HEK293 (cell line): ENCODE results near the gene MMP21.

ENCODE experiments used
- CTCF ChIA-PET: fragments of 350-600 bp; formaldehyde crosslinking; extraction: SDS; loops from one replicate; lab custom pipeline; 2021; ENCODE audit warnings: antibody characterized with exemption; lab: Yijun Ruan, JAX
- POLR2A ChIA-PET: fragments of 300-600 bp; formaldehyde crosslinking; extraction: SDS; loops from one replicate; lab custom pipeline; 2020; ENCODE audit warnings: antibody characterized with exemption, inconsistent platforms; lab: Yijun Ruan, JAX
- H3K27ac ChIP-seq: fragments of 200-500 bp; sonication (Bioruptor generic); 2 replicates; pipeline ENCODE4 v1.5.1; 2014; ENCODE audit warnings: low read depth, low read length, control low read depth, inconsistent platforms; ENCODE audit errors: extremely low read depth
- H3K36me3 ChIP-seq, 2 experiments: fragments of 200-500 bp in 1 of 2; sonication (Bioruptor generic) in 1 of 2; 1 replicate in 1 of 2; 2 replicates in 1 of 2; pipeline ENCODE4 v1.5.1; 2014 to 2017; ENCODE audit warnings: inconsistent platforms in 2 of 2, low read length in 2 of 2; ENCODE audit not compliant: control insufficient read depth in 2 of 2, insufficient read depth in 1 of 2
- H3K4me1 ChIP-seq: fragments of 200-500 bp; sonication (Bioruptor generic); 2 replicates; pipeline ENCODE4 v1.5.1; 2014; ENCODE audit warnings: mild to moderate bottlenecking, low read length, inconsistent platforms; ENCODE audit not compliant: control insufficient read depth, insufficient read depth
- H3K4me3 ChIP-seq: 2 replicates; pipeline ENCODE4 v1.5.1; 2011; ENCODE audit warnings: low read depth, mild to moderate bottlenecking, control low read depth, low read length, moderate library complexity
- H3K9me3 ChIP-seq: fragments of 200-500 bp; sonication (Bioruptor generic); 2 replicates; pipeline ENCODE4 v1.5.1; 2014; ENCODE audit warnings: low read depth, low read length, inconsistent platforms; ENCODE audit not compliant: control insufficient read depth, insufficient read depth
- GLIS2 ChIP-seq: fragments of 450-650 bp; formaldehyde crosslinking; IDR thresholded peaks from 2 replicates; pipeline ENCODE4 v1.5.1; 2016; ENCODE audit warnings: missing biosample characterization, missing genetic modification characterization
- ZBTB7A ChIP-seq: fragments of 450-650 bp; formaldehyde crosslinking; IDR thresholded peaks from 2 replicates; pipeline ENCODE4 v1.5.1; 2016; ENCODE audit warnings: low read depth, missing biosample characterization, missing genetic modification characterization
- ZNF10 ChIP-seq: fragments of 450-650 bp; formaldehyde crosslinking; IDR thresholded peaks from 2 replicates; pipeline ENCODE4 v1.5.1; 2017; ENCODE audit warnings: missing biosample characterization, missing genetic modification characterization
- ZNF140 ChIP-seq: fragments of 450-650 bp; formaldehyde crosslinking; IDR thresholded peaks from 2 replicates; pipeline ENCODE4 v1.5.1; 2016; ENCODE audit warnings: missing biosample characterization, missing genetic modification characterization
- ZNF184 ChIP-seq: fragments of 450-650 bp; IDR thresholded peaks from 2 replicates; pipeline ENCODE4 v1.5.1; 2018; ENCODE audit warnings: missing biosample characterization, mild to moderate bottlenecking, missing genetic modification characterization
- ZNF221 ChIP-seq: fragments of 450-650 bp; formaldehyde crosslinking; IDR thresholded peaks from 2 replicates; pipeline ENCODE4 v1.5.1; 2017; ENCODE audit warnings: missing biosample characterization, missing genetic modification characterization, borderline replicate concordance
- ZNF335 ChIP-seq: fragments of 450-650 bp; formaldehyde crosslinking; conservative IDR thresholded peaks from 2 replicates; pipeline ENCODE4 v1.5.1; 2016; ENCODE audit warnings: missing biosample characterization, missing genetic modification characterization
- ZNF426 ChIP-seq: fragments of 450-650 bp; formaldehyde crosslinking; IDR thresholded peaks from 2 replicates; pipeline ENCODE4 v1.5.1; 2017; ENCODE audit warnings: missing biosample characterization, missing genetic modification characterization, mild to moderate bottlenecking, inconsistent platforms, moderate library complexity
- ZNF510 ChIP-seq: fragments of 450-650 bp; formaldehyde crosslinking; IDR thresholded peaks from 2 replicates; pipeline ENCODE4 v1.5.1; 2018; ENCODE audit warnings: mild to moderate bottlenecking, missing genetic modification characterization, missing biosample characterization; ENCODE audit not compliant: insufficient replicate concordance
- ZNF549 ChIP-seq: fragments of 450-650 bp; IDR thresholded peaks from 2 replicates; pipeline ENCODE4 v1.5.1; 2018; ENCODE audit warnings: missing biosample characterization, missing genetic modification characterization, mild to moderate bottlenecking, inconsistent platforms, moderate library complexity
- ZNF571 ChIP-seq: fragments of 450-650 bp; formaldehyde crosslinking; IDR thresholded peaks from 2 replicates; pipeline ENCODE4 v1.5.0; 2017; ENCODE audit warnings: missing biosample characterization, missing genetic modification characterization
- ZNF585B ChIP-seq: fragments of 450-650 bp; formaldehyde crosslinking; IDR thresholded peaks from 2 replicates; pipeline ENCODE4 v1.5.1; 2016; ENCODE audit warnings: missing biosample characterization, missing genetic modification characterization
- ZNF623 ChIP-seq: fragments of 450-650 bp; formaldehyde crosslinking; IDR thresholded peaks from 2 replicates; pipeline ENCODE4 v1.5.1; 2016; ENCODE audit warnings: missing biosample characterization, missing genetic modification characterization
- ZNF626 ChIP-seq: fragments of 450-650 bp; sonication (Bioruptor Pico); formaldehyde crosslinking; IDR thresholded peaks from 2 replicates; pipeline ENCODE4 v1.5.1; 2018; ENCODE audit warnings: missing biosample characterization, missing genetic modification characterization, inconsistent platforms
- ZNF654 ChIP-seq: fragments of 450-650 bp; formaldehyde crosslinking; IDR thresholded peaks from 2 replicates; pipeline ENCODE4 v1.5.1; 2016; ENCODE audit warnings: low read depth, missing biosample characterization, missing genetic modification characterization
- ZNF664 ChIP-seq: fragments of 450-650 bp; formaldehyde crosslinking; IDR thresholded peaks from 2 replicates; pipeline ENCODE4 v1.5.1; 2016; ENCODE audit warnings: missing biosample characterization, missing genetic modification characterization
- ZNF76 ChIP-seq: fragments of 450-650 bp; formaldehyde crosslinking; IDR thresholded peaks from 2 replicates; pipeline ENCODE4; 2016; ENCODE audit warnings: low read depth, missing biosample characterization, missing genetic modification characterization, borderline replicate concordance
- ZNF791 ChIP-seq: fragments of 450-650 bp; formaldehyde crosslinking; IDR thresholded peaks from 2 replicates; pipeline ENCODE4 v1.5.1; 2016; ENCODE audit warnings: missing biosample characterization, missing genetic modification characterization
- ZSCAN23 ChIP-seq: fragments of 450-650 bp; formaldehyde crosslinking; IDR thresholded peaks from 2 replicates; pipeline ENCODE4 v1.5.1; 2016; ENCODE audit warnings: missing biosample characterization, missing genetic modification characterization
- TF ChIP-seq, protein P1 (sequence below): fragments of 450-650 bp; formaldehyde crosslinking; IDR thresholded peaks from 2 replicates; pipeline ENCODE4 v1.5.1; 2016; ENCODE audit warnings: missing biosample characterization, missing genetic modification characterization
- TF ChIP-seq, protein P2 (sequence below): fragments of 450-650 bp; formaldehyde crosslinking; IDR thresholded peaks from 2 replicates; pipeline ENCODE4 v1.5.1; 2016; ENCODE audit warnings: missing biosample characterization, missing genetic modification characterization
- TF ChIP-seq, protein P3 (sequence below): fragments of 450-650 bp; formaldehyde crosslinking; IDR thresholded peaks from 2 replicates; pipeline ENCODE4 v1.5.1; 2016; ENCODE audit warnings: missing biosample characterization, missing genetic modification characterization
- TF ChIP-seq, protein P4 (sequence below): fragments of 450-650 bp; formaldehyde crosslinking; IDR thresholded peaks from 2 replicates; pipeline ENCODE4 v1.5.0; 2017; ENCODE audit warnings: missing biosample characterization, missing genetic modification characterization, borderline replicate concordance
- TF ChIP-seq, protein P5 (sequence below): fragments of 450-650 bp; formaldehyde crosslinking; IDR thresholded peaks from 2 replicates; pipeline ENCODE4 v1.5.1; 2016; ENCODE audit warnings: missing biosample characterization, missing genetic modification characterization
- TF ChIP-seq, protein P6 (sequence below): fragments of 450-650 bp; formaldehyde crosslinking; IDR thresholded peaks from 2 replicates; pipeline ENCODE4 v1.5.1; 2016; ENCODE audit warnings: missing biosample characterization, missing genetic modification characterization

The MMP21 gene

DNA sequence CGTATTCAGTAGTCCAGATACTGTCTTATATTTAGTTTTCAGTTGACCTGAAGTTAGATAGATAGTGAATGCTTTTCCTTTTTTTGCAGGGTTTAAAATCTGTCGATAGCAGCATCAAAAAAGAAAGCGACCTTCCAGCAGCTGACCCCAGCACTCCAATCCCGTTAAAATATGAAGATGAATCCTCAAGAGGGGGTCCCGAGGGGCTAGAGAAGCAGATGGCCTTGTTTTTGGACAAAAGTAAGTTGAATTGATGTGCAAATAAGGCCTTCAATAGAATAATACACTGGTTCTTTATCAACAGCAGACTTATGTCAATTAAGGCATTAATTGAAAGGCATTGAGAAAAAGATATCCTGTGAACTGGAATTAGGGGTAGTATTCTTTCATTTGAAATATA, 37.4 kb downstream of the MMP21 start:
- H3K27ac ChIP-seq = no peak overlapping the region
- no peaks in the 10 kb centered on the region for H3K9me3 ChIP-seq
- H3K4me3 ChIP-seq = no peak overlapping the region
- ChIA-PET CTCF (no interaction called here), POLR2A (no interaction called here)
- TF ChIP-seq, protein P1, sequence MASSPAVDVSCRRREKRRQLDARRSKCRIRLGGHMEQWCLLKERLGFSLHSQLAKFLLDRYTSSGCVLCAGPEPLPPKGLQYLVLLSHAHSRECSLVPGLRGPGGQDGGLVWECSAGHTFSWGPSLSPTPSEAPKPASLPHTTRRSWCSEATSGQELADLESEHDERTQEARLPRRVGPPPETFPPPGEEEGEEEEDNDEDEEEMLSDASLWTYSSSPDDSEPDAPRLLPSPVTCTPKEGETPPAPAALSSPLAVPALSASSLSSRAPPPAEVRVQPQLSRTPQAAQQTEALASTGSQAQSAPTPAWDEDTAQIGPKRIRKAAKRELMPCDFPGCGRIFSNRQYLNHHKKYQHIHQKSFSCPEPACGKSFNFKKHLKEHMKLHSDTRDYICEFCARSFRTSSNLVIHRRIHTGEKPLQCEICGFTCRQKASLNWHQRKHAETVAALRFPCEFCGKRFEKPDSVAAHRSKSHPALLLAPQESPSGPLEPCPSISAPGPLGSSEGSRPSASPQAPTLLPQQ (tag by site-specific recombination) = no peak
- no peak for TF ChIP-seq ZNF426 (tag by site-specific recombination)
- TF ChIP-seq, protein P2, sequence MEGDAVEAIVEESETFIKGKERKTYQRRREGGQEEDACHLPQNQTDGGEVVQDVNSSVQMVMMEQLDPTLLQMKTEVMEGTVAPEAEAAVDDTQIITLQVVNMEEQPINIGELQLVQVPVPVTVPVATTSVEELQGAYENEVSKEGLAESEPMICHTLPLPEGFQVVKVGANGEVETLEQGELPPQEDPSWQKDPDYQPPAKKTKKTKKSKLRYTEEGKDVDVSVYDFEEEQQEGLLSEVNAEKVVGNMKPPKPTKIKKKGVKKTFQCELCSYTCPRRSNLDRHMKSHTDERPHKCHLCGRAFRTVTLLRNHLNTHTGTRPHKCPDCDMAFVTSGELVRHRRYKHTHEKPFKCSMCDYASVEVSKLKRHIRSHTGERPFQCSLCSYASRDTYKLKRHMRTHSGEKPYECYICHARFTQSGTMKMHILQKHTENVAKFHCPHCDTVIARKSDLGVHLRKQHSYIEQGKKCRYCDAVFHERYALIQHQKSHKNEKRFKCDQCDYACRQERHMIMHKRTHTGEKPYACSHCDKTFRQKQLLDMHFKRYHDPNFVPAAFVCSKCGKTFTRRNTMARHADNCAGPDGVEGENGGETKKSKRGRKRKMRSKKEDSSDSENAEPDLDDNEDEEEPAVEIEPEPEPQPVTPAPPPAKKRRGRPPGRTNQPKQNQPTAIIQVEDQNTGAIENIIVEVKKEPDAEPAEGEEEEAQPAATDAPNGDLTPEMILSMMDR = no peak
- no peak for TF ChIP-seq ZSCAN23 (tag by site-specific recombination)
- no peak for TF ChIP-seq ZNF626 (tag by site-specific recombination)
- no peak for TF ChIP-seq ZNF76 (tag by site-specific recombination)
- no peak for TF ChIP-seq ZNF791
- TF ChIP-seq ZNF10 = no peak
- no peak for TF ChIP-seq ZNF664 (tag by site-specific recombination)
- TF ChIP-seq, protein P3, sequence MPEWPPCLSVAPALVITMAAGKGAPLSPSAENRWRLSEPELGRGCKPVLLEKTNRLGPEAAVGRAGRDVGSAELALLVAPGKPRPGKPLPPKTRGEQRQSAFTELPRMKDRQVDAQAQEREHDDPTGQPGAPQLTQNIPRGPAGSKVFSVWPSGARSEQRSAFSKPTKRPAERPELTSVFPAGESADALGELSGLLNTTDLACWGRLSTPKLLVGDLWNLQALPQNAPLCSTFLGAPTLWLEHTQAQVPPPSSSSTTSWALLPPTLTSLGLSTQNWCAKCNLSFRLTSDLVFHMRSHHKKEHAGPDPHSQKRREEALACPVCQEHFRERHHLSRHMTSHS (tag by site-specific recombination) = no peak
- TF ChIP-seq, protein P4, sequence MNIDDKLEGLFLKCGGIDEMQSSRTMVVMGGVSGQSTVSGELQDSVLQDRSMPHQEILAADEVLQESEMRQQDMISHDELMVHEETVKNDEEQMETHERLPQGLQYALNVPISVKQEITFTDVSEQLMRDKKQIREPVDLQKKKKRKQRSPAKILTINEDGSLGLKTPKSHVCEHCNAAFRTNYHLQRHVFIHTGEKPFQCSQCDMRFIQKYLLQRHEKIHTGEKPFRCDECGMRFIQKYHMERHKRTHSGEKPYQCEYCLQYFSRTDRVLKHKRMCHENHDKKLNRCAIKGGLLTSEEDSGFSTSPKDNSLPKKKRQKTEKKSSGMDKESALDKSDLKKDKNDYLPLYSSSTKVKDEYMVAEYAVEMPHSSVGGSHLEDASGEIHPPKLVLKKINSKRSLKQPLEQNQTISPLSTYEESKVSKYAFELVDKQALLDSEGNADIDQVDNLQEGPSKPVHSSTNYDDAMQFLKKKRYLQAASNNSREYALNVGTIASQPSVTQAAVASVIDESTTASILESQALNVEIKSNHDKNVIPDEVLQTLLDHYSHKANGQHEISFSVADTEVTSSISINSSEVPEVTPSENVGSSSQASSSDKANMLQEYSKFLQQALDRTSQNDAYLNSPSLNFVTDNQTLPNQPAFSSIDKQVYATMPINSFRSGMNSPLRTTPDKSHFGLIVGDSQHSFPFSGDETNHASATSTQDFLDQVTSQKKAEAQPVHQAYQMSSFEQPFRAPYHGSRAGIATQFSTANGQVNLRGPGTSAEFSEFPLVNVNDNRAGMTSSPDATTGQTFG (tag by site-specific recombination) = no peak
- no peak for TF ChIP-seq ZNF571 (tag by site-specific recombination)
- no peak for TF ChIP-seq ZNF335
- TF ChIP-seq GLIS2 (tag by site-specific recombination) = no peak
- no peak for TF ChIP-seq ZNF585B (tag by site-specific recombination)
- no peak for TF ChIP-seq ZNF623 (tag by site-specific recombination)
- TF ChIP-seq, protein P5, sequence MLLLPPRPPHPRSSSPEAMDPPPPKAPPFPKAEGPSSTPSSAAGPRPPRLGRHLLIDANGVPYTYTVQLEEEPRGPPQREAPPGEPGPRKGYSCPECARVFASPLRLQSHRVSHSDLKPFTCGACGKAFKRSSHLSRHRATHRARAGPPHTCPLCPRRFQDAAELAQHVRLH (tag by site-specific recombination) = no peak
- TF ChIP-seq ZBTB7A (tag by site-specific recombination) = no peak
- TF ChIP-seq ZNF510 (tag by site-specific recombination) = no peak
- no peak for TF ChIP-seq ZNF184
- peaks cover 88 to 97% of the 10 kb centered on the region in 2 experiments for H3K36me3 ChIP-seq
- H3K4me1 ChIP-seq = no peaks in the 10 kb centered on the region

DNA sequence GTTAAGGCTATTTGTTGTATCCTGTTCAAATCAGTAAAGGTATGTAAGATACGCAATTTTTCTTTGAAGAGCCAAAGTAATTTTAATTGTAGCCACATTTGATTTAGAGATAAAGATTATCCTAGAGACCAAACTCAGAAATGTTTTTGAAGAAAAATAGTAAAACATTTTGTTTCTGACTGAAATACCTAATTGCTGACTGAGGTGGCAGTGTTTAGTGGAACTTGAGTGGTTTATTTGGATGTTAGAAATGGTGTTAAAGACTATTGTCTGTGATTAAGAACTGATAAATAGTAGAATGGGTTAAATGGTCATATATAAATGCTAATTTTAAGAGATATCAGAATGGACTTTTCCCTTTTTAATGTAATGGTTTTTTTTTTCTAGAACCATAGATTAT, 40.8 kb downstream of the MMP21 start:
- no peaks in the 10 kb centered on the region for H3K9me3 ChIP-seq
- no peak overlapping the region for H3K27ac ChIP-seq
- peaks cover 86 to 99% of the 10 kb centered on the region in 2 experiments for H3K36me3 ChIP-seq
- no peak overlapping the region for H3K4me3 ChIP-seq
- ChIA-PET POLR2A (no interaction called here), CTCF (no interaction called here)
- no peaks in the 10 kb centered on the region for H3K4me1 ChIP-seq
- TF ChIP-seq, protein P5 (tag by site-specific recombination) = no peak
- no peak for TF ChIP-seq ZNF623 (tag by site-specific recombination)
- TF ChIP-seq, protein P6, sequence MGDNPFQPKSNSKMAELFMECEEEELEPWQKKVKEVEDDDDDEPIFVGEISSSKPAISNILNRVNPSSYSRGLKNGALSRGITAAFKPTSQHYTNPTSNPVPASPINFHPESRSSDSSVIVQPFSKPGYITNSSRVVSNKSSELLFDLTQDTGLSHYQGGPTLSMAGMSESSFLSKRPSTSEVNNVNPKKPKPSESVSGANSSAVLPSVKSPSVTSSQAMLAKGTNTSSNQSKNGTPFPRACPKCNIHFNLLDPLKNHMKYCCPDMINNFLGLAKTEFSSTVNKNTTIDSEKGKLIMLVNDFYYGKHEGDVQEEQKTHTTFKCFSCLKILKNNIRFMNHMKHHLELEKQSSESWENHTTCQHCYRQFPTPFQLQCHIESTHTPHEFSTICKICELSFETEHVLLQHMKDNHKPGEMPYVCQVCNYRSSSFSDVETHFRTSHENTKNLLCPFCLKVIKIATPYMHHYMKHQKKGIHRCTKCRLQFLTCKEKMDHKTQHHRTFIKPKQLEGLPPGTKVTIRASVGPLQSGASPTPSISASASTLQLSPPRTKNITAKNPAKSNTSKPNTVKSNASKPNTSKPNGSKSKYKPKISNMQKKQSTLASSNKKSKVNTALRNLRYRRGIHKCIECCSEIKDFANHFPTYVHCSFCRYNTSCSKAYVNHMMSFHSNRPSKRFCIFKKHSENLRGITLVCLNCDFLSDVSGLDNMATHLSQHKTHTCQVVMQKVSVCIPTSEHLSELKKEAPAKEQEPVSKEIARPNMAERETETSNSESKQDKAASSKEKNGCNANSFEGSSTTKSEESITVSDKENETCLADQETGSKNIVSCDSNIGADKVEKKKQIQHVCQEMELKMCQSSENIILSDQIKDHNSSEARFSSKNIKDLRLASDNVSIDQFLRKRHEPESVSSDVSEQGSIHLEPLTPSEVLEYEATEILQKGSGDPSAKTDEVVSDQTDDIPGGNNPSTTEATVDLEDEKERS (tag by site-specific recombination) = no peak
- no peak for TF ChIP-seq ZNF140
- TF ChIP-seq ZNF654 (tag by site-specific recombination) = no peak
- TF ChIP-seq ZNF221 (tag by site-specific recombination) = no peak
- TF ChIP-seq GLIS2 (tag by site-specific recombination) = no peak
- TF ChIP-seq ZNF549 (tag by site-specific recombination) = no peak
- TF ChIP-seq, all 188 proteins: peak for 0
